GM18517 (cell line): Measurements from ENCODE around the gene RNF38.
"Not testable (repeated sequence)": the region's sequence is repeated elsewhere in the genome, so short reads cannot be mapped to it uniquely, and the experiment has no call there.

Experiments used
- ATAC-seq: cut with Tn5 transposase; IDR thresholded peaks from one replicate; pipeline ENCODE4 v1.9.1; 2021; ENCODE audit warnings: mild to moderate bottlenecking, moderate library complexity; ENCODE audit not compliant: unreplicated experiment

Gene RNF38

DNA sequence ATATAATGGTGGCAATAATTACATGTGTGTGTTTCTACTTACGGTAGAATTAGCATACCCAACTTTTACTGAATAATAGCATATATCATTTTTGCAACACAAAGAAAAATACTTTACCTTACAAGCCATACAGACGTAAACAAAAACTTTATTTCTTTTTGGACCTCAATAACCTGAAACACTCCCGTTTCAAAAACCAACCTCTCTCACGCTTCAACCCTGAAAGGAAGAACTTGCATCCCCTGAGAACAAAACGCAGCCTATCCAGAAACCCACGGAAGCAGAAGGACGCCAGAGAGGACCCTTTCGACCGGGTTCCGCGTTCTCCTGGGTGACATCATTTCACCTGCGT is at the start of gene RNF38:
RNF38 (minus strand) TSS at position 290 of the 352 bp plus-strand sequence; CDS start at position 129, 161 bp downstream.
- ATAC-seq = no peak

- ATAC-seq = not testable (repeated sequence)
Observed at GRCh38 chr9:36448555-36448954, 48.5 kb upstream of the RNF38 start.

DNA sequence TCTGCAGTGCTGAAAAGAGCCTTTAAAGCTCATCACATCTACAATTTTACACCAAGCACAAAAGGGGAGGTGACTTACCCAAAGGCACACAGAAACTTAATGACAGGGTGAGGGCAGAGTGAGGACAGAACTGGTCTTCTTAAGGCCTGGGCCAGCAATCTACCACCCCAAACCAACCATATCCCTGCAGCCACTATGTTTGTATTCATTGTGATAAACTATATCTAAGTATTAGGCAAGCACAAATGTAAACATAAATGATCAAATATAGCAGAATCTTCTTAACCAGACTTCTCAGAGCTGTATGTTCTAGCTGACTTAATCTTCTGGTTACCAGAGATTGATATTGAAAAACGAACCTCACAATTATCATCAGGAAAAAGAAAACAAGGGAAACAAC is 47.9 kb upstream of the RNF38 start:
- ATAC-seq = no peak

GRCh38 chr9:36446678-36447077 is 46.6 kb upstream of the RNF38 start:
- not testable (repeated sequence) for ATAC-seq

GRCh38 chr9:36445800-36446361 is 45.8 kb upstream of the RNF38 start:
- ATAC-seq = no peak

GRCh38 chr9:36444203-36444602 is 44.1 kb upstream of the RNF38 start:
- no peak for ATAC-seq

DNA sequence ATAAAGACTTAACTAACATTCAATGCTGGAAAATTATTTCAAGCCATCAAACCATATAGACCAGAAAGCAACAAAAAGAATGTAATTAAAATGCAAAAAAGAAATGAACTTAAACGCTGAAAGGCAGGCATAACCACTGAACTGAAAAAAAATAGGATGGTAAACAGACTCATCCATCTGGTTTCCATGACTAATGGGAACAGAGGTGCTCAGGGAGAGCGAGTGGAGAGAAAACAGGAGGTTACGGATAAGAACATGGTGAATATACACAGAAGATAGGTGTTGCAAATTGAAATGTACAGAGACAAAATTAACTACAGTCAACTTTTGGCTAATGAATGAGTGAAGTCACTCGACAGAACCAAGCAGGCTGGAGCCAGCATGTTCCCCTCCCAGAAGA is 43.5 kb upstream of the RNF38 start:
- no peak for ATAC-seq

DNA sequence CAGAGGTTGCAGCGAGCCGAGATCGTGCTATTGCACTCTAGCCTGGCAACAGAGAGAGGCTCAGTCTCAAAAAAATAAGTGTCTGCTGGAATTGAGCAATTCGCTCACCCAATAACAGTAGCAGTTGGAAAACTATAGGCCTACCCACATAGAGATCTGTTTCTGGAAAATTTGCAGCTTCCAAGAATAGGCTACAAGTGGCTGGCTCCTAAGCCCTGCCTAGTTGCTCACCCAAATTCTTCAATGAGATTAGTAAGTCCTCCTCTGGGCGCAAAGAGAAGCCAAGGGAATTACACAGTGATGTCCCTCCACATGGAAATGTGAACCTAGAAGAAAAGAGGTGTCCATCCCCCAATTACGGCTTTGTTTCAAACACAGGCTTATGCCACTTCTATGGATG is 42.6 kb upstream of the RNF38 start:
- ATAC-seq = no peak

- no peak for ATAC-seq
Observed at GRCh38 chr9:36441966-36442365, 41.9 kb upstream of the RNF38 start.

GRCh38 chr9:36438536-36439236 is 38.6 kb upstream of the RNF38 start:
- ATAC-seq = no peak

GRCh38 chr9:36437790-36438189 is 37.7 kb upstream of the RNF38 start:
- ATAC-seq = no peak

GRCh38 chr9:36436909-36437308 is 36.8 kb upstream of the RNF38 start:
- ATAC-seq = no peak

DNA sequence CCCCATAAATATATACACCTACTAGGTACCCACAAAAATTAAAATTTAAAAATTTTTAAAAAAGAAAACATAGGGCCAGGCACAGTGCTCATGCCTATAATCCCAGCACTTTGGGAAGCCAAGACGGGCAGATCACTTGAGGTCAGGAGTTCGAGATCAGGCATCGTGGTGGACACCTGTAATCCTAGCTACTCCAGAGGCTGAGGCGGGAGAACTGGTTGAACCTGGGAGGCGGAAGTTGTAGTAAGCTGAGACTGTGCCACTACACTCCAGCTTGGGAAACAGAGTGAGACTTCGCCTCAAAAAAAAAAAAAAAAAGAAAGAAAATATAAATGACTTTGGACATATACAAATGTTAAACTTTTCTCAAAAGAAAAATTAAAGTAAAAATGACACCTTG is 33.3 kb upstream of the RNF38 start:
- no peak for ATAC-seq

- ATAC-seq = no peak
Observed at GRCh38 chr9:36431078-36431477, 31.0 kb upstream of the RNF38 start.

GRCh38 chr9:36426945-36427344 is 26.9 kb upstream of the RNF38 start:
- ATAC-seq = no peak

- no peak for ATAC-seq
Observed at GRCh38 chr9:36426348-36426747, 26.3 kb upstream of the RNF38 start.

DNA sequence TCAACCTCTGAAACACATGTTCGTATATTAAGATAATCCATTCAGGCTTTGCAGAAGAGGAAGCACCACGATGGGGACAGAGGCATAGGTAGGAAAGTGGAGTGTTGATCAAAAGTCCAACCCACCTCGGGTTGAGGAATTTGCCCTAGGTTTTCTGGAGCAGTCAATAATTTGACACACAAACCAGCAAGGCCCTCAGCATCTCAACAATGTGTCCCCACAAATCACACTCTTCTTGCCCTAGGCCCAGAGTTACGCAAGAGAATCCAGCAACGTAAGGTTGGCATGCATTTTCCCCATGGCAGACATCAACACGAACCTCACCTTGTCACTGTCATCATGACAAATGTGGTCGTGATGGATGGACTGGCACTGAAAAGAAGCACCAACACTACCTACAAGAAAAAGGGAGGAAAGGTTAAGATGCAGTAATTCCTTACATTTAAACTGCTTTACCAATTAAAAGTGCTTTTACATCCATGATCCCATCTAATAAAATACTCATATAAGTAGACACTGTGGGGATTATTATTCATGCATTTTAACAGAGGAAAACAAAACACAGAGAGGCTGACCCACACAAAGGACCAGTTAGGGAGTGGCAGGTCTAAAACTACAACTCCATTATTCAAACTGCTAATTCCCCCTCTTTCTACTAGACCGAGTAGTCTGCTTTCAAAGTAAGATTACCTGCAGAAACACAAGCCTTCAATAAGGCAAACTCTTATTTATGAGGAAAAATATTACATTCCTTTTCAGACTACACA is 24.4 kb upstream of the RNF38 start:
- no peak for ATAC-seq

GRCh38 chr9:36423206-36423605 is 23.1 kb upstream of the RNF38 start:
- ATAC-seq = no peak

DNA sequence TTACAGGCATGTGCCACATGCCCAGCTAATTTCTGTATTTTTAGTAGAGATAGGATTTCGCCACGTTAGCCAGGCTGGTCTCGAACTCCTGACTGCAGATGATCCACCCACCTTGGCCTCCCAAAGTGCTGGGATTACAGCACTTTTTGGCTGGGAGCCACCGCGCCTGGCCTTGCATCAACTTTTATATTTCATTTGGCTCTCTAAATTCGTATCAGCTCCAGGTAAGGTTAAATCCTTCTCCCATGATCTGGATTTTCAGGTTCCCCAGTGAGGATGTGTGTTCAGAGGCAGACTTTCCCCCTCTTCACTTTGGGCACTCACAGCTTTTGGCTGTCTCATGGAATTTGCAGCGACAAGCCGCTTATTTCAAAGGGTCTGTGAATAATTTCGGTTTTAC is 16.8 kb upstream of the RNF38 start:
- no peak for ATAC-seq

GRCh38 chr9:36415822-36416525 is 15.9 kb upstream of the RNF38 start:
- no peak for ATAC-seq

GRCh38 chr9:36411410-36411809 is 11.3 kb upstream of the RNF38 start:
- ATAC-seq = not testable (repeated sequence)

GRCh38 chr9:36409076-36409475 is 9.0 kb upstream of the RNF38 start:
- ATAC-seq = not testable (repeated sequence)
